PC-9 (cell line): ENCODE results near the gene SFTA2. TPM values are rescaled to one million over a fixed set of nuclear protein-coding genes. Genes with fewer than 3 reads are reported as not detected.

Source experiments
- BruUV-seq: library from RNA; stranded (reverse); fragments of 400-500 nt; replicated peaks from 2 replicates; lab custom pipeline; 2021; lab: Mats Ljungman, UMichigan
- CTCF ChIA-PET: fragments of 300-600 bp; sonication (Branson Sonifier 250); formaldehyde crosslinking; loops from one replicate; lab custom pipeline; 2022; ENCODE audit warnings: antibody characterized with exemption; lab: Charles Lee
- POLR2A ChIA-PET: fragments of 300-600 bp; sonication (Branson Sonifier 250); formaldehyde crosslinking; loops from one replicate; lab custom pipeline; 2022; ENCODE audit warnings: antibody characterized with exemption; ENCODE audit not compliant: unreplicated experiment; lab: Charles Lee
- DNase-seq, 2 experiments: peaks; one replicate each; pipeline versions ENCODE4 v3.0.0 to v3.0.0-alpha.2; 2015 to 2022; ENCODE audit warnings: mixed read lengths in 1 of 2
- H2AFZ ChIP-seq: fragments of 200-600 bp; sonication (generic); 2 replicates; pipeline ENCODE4 v1.8.1; 2017; ENCODE audit warnings: antibody characterized with exemption
- H3F3A ChIP-seq: fragments of 200-600 bp; sonication (generic); 2 replicates; pipeline ENCODE4 v1.8.1; 2017; ENCODE audit warnings: antibody characterized with exemption, mild to moderate bottlenecking, low read depth; ENCODE audit not compliant: insufficient read depth
- H3K27ac ChIP-seq: fragments of 200-600 bp; sonication (generic); 2 replicates; pipeline ENCODE4 v1.6.1; 2016; ENCODE audit warnings: mixed run types
- H3K27me3 ChIP-seq: fragments of 200-600 bp; sonication (generic); 2 replicates; pipeline ENCODE4 v1.6.1; 2016; ENCODE audit warnings: low read depth, mixed run types; ENCODE audit not compliant: insufficient read depth
- H3K36me3 ChIP-seq: fragments of 200-600 bp; sonication (generic); 2 replicates; pipeline ENCODE4 v1.6.1; 2016; ENCODE audit warnings: low read depth, mixed run types
- H3K4me1 ChIP-seq: fragments of 200-600 bp; sonication (generic); replicated peaks from 2 replicates; pipeline ENCODE4 v1.6.1; 2016; ENCODE audit warnings: mixed run types; ENCODE audit not compliant: insufficient read depth
- H3K4me2 ChIP-seq: fragments of 200-600 bp; sonication (generic); 2 replicates; pipeline ENCODE4 v1.6.1; 2017; ENCODE audit warnings: mixed run types
- H3K4me3 ChIP-seq: fragments of 200-600 bp; sonication (generic); 2 replicates; pipeline ENCODE4 v1.6.1; 2016; ENCODE audit warnings: mixed run types
- H3K79me2 ChIP-seq: fragments of 200-600 bp; sonication (generic); 2 replicates; pipeline ENCODE4 v1.6.1; 2017; ENCODE audit warnings: low read depth, mixed run types
- H3K9me2 ChIP-seq: fragments of 200-600 bp; sonication (generic); 2 replicates; pipeline ENCODE4 v1.8.1; 2017; ENCODE audit warnings: mild to moderate bottlenecking; ENCODE audit not compliant: insufficient read depth
- H3K9me3 ChIP-seq: fragments of 200-600 bp; sonication (generic); 2 replicates; pipeline ENCODE4 v1.8.1; 2016; ENCODE audit warnings: low read depth; ENCODE audit not compliant: insufficient read depth
- H4K20me1 ChIP-seq: fragments of 200-600 bp; sonication (generic); 2 replicates; pipeline ENCODE4 v1.8.1; 2017; ENCODE audit not compliant: insufficient read depth
- EZH2 ChIP-seq: fragments of 200-600 bp; sonication (generic); IDR thresholded peaks from 2 replicates; pipeline ENCODE4 v1.8.0; 2017; ENCODE audit warnings: antibody characterized with exemption, low read depth
- intact Hi-C: fragments of 100-400 bp; cut with micrococcal nuclease; formaldehyde crosslinking; loops from one replicate; pipeline ENCODE4 v1.10.0; 2022; ENCODE audit not compliant: unreplicated experiment
- total RNA-seq: library from RNA; stranded (reverse); gene quantifications from 2 replicates; pipeline ENCODE4 v1.2.3, GENCODE V29; 2021
- TF ChIP-seq, protein P1 (sequence below): fragments of 200-600 bp; sonication (generic); conservative IDR thresholded peaks from 2 replicates; pipeline ENCODE4 v1.6.1; 2017; ENCODE audit warnings: mixed run types, antibody characterized with exemption, mild to moderate bottlenecking, moderate library complexity

SFTA2 gene
- total RNA-seq, 1 experiment from 2014 or later = 0.72 TPM

DNA sequence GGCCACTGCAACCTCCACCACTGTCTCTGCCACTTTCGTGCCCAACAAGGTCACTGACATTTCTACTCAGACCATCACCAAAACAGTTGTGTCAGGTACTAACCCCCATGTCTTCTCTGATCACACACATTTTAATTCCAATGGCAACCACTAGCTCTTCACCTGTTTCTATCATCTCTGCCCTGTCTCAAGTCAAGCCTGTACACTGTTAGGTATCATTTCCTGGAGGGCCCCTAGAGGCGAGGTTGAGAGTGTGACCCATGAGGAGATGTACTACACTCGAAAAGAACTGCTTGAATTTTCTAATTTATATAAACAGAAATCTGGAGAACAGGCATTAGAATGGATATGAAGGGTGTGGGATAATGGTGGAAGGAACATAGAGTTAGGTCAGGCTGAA lies 34.2 kb upstream of the SFTA2 start:
- POLR2A ChIA-PET = no interaction called here
- BruUV-seq = no TSS peak
- Histone ChIP-seq H2AFZ (no peak overlapping the region), H3K36me3 (no peaks in the 10 kb centered on the region), H3F3A (peaks cover 8% of the 10 kb centered on the region; the same call in 1 of the 2 replicates), H3K9me3 (no peaks in the 10 kb centered on the region), H3K27me3 (no peaks in the 10 kb centered on the region; the same call in 1 of the 2 replicates), H3K27ac (no peak overlapping the region), H3K4me2 (no peak overlapping the region), H3K4me3 (no peak overlapping the region), H3K4me1 (0 out of 2 replicates have a peak, but pooled peaks cover 8% of the 10 kb centered on the region), H4K20me1 (no peaks in the 10 kb centered on the region), H3K9me2 (no peaks in the 10 kb centered on the region), H3K79me2 (no peaks in the 10 kb centered on the region)
- no peak for DNase-seq
- TF ChIP-seq EZH2 = no peak
- TF ChIP-seq, protein P1, sequence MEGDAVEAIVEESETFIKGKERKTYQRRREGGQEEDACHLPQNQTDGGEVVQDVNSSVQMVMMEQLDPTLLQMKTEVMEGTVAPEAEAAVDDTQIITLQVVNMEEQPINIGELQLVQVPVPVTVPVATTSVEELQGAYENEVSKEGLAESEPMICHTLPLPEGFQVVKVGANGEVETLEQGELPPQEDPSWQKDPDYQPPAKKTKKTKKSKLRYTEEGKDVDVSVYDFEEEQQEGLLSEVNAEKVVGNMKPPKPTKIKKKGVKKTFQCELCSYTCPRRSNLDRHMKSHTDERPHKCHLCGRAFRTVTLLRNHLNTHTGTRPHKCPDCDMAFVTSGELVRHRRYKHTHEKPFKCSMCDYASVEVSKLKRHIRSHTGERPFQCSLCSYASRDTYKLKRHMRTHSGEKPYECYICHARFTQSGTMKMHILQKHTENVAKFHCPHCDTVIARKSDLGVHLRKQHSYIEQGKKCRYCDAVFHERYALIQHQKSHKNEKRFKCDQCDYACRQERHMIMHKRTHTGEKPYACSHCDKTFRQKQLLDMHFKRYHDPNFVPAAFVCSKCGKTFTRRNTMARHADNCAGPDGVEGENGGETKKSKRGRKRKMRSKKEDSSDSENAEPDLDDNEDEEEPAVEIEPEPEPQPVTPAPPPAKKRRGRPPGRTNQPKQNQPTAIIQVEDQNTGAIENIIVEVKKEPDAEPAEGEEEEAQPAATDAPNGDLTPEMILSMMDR = no peak
- CTCF ChIA-PET = no interaction called here
- intact Hi-C loops = no loop called here

DNA sequence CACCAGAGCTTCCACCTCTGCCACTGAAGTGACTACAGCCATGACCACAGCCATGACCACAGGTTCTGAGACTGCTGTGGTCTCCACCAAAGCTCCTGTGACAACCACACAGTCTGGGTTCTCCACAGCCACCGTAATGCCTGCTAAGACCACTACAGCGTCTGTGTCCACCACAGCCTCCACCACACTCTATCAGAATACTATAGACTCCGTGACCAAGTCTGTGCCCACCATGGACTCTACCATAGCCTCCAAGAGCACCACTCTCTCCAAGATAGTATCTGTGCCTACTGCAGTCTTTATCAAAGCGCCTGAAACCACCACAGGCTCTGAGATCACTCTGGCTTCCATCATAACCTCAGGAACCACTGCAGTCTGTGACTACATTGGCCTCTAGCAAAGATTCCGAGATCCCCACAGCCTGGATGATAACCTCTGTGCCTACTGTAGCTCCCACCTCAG lies 33.2 kb upstream of the SFTA2 start:
- intact Hi-C loops = no loop called here
- no peaks in the 10 kb centered on the region for H4K20me1 ChIP-seq
- H3K79me2 ChIP-seq = no peaks in the 10 kb centered on the region
- H3K9me2 ChIP-seq = no peaks in the 10 kb centered on the region
- H3K27me3 ChIP-seq = no peaks in the 10 kb centered on the region; the same call in 1 of the 2 replicates
- no peak overlapping the region for H3K27ac ChIP-seq
- TF ChIP-seq, protein P1 = no peak
- no peak for TF ChIP-seq EZH2
- H2AFZ ChIP-seq = no peak overlapping the region
- H3K36me3 ChIP-seq = no peaks in the 10 kb centered on the region
- ChIA-PET POLR2A (no interaction called here), CTCF (no interaction called here)
- no TSS peak for BruUV-seq
- DNase-seq = no peak
- no peak overlapping the region for H3K4me2 ChIP-seq
- H3K9me3 ChIP-seq = no peaks in the 10 kb centered on the region
- no peak overlapping the region for H3K4me3 ChIP-seq
- H3K4me1 ChIP-seq = 0 out of 2 replicates have a peak, but pooled peaks cover 14% of the 10 kb centered on the region
- H3F3A ChIP-seq = peaks cover 16% of the 10 kb centered on the region; the same call in 1 of the 2 replicates

DNA sequence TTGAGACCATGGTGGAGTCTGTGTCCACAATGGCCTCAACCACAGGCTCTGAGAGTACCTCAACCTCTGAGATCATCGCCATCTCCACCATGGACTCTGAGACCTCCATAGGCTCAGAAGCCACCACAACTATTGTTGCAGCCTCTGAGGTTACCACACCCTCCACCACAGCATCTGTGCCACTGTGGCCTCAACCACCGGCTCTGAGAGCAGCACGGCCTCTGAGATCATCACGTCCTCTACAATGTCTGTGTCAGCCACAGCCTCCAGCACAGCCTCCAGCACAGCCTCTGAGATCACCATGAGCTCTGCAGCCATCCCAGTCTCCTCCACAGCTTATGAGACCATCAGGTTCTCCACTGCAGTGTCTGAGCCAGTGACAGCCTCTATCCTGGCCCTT lies 32.1 kb upstream of the SFTA2 start:
- Histone ChIP-seq H3K27me3 (no peaks in the 10 kb centered on the region; the same call in 1 of the 2 replicates), H3K27ac (no peak overlapping the region), H2AFZ (no peak overlapping the region), H3F3A (peaks cover 16% of the 10 kb centered on the region; the same call in 1 of the 2 replicates), H3K4me1 (0 out of 2 replicates have a peak, but pooled peaks cover 14% of the 10 kb centered on the region), H3K9me2 (no peaks in the 10 kb centered on the region), H3K4me2 (no peak overlapping the region), H3K9me3 (no peaks in the 10 kb centered on the region), H3K79me2 (no peaks in the 10 kb centered on the region), H4K20me1 (no peaks in the 10 kb centered on the region), H3K4me3 (no peak overlapping the region), H3K36me3 (no peaks in the 10 kb centered on the region)
- BruUV-seq = no TSS peak
- CTCF ChIA-PET = no interaction called here
- intact Hi-C loops = no loop called here
- POLR2A ChIA-PET = no interaction called here
- DNase-seq = no peak
- TF ChIP-seq, protein P1 = no peak
- TF ChIP-seq EZH2 = no peak
